Effector CD4-positive, alpha-beta T cell (primary cell): ENCODE data around the gene CDYL2.
"Not testable (repeated sequence)": the region's sequence is repeated elsewhere in the genome, so short reads cannot be mapped to it uniquely, and the experiment has no call there.

Source experiments
- DNase-seq: peaks from one replicate; pipeline ENCODE4 v3.0.0-alpha.2; 2020

Gene CDYL2

GRCh38 chr16:80743273-80743672, 61.1 kb downstream of the CDYL2 start:
- no peak for DNase-seq

- DNase-seq, result no peak
These were observed 62.1 kb downstream of the CDYL2 start for GRCh38 chr16:80742331-80742730.

GRCh38 chr16:80741724-80742123, 62.7 kb downstream of the CDYL2 start:
- no peak for DNase-seq

- no peak for DNase-seq
These were observed 64.9 kb downstream of the CDYL2 start for GRCh38 chr16:80739523-80739922.

GRCh38 chr16:80738521-80738920, 65.9 kb downstream of the CDYL2 start:
- no peak for DNase-seq

- DNase-seq, result no peak
These were observed 68.6 kb downstream of the CDYL2 start for GRCh38 chr16:80735846-80736245.

- no peak for DNase-seq
These were observed 71.0 kb downstream of the CDYL2 start for GRCh38 chr16:80733407-80733806.

GRCh38 chr16:80731915-80732314, 72.5 kb downstream of the CDYL2 start:
- DNase-seq, result no peak

- not testable (repeated sequence) for DNase-seq
These were observed 77.2 kb downstream of the CDYL2 start for GRCh38 chr16:80727066-80727763.

- DNase-seq, result no peak
These were observed 78.7 kb downstream of the CDYL2 start for GRCh38 chr16:80725566-80726162.

- no peak for DNase-seq
These were observed 80.4 kb downstream of the CDYL2 start for GRCh38 chr16:80723981-80724380.

- no peak for DNase-seq
These were observed 81.3 kb downstream of the CDYL2 start for GRCh38 chr16:80723091-80723490.

- DNase-seq, result no peak
These were observed 83.5 kb downstream of the CDYL2 start for GRCh38 chr16:80720804-80721371.

- DNase-seq, result no peak
These were observed 84.8 kb downstream of the CDYL2 start for GRCh38 chr16:80719573-80719972.

GRCh38 chr16:80718480-80719220, 85.7 kb downstream of the CDYL2 start:
- no peak for DNase-seq

GRCh38 chr16:80717611-80718010, 86.8 kb downstream of the CDYL2 start:
- DNase-seq, result no peak

- DNase-seq, result no peak
These were observed 87.7 kb downstream of the CDYL2 start for GRCh38 chr16:80716564-80717139.

- no peak for DNase-seq
These were observed 93.0 kb downstream of the CDYL2 start for GRCh38 chr16:80711406-80711805.

GRCh38 chr16:80710918-80711317, 93.5 kb downstream of the CDYL2 start:
- no peak for DNase-seq

GRCh38 chr16:80708823-80709222, 95.6 kb downstream of the CDYL2 start:
- DNase-seq, result no peak

GRCh38 chr16:80707686-80708085, 96.7 kb downstream of the CDYL2 start:
- no peak for DNase-seq

- no peak for DNase-seq
These were observed 98.8 kb downstream of the CDYL2 start for GRCh38 chr16:80705596-80705995.

GRCh38 chr16:80704751-80705505, 99.5 kb downstream of the CDYL2 start:
- DNase-seq, result no peak
